Measurements from ENCODE around the gene STK39.

The STK39 gene

GRCh38 chr2:168118733-168119514 lies 128.5 kb downstream of the STK39 start:
- Histone ChIP-seq H3K4me3 (ENCODE audit: low read length) (no peak overlapping the region), H3K9me3 (ENCODE audit: control insufficient read depth, insufficient read depth, low read length) (no peaks in the 10 kb centered on the region), H3K27ac (ENCODE audit: low read length) (no peak overlapping the region), H3K4me1 (ENCODE audit: control insufficient read depth, insufficient read depth, low read length) (no peaks in the 10 kb centered on the region; the same call in 1 of the 2 replicates), H3K27me3 (ENCODE audit: control insufficient read depth, insufficient read depth, low read length) (no peaks in the 10 kb centered on the region; the same call in 1 of the 2 replicates), H3K36me3 (ENCODE audit: control insufficient read depth, insufficient read depth, low read length) (no peaks in the 10 kb centered on the region)
- WGBS (ENCODE audit: insufficient coverage, insufficient read length): no CpG with 5 or more reads among the region's 10 CpGs
- peak; percentile 63 for DNase-seq (ENCODE audit: low read depth, low spot score)

- H3K27me3 ChIP-seq (ENCODE audit: control insufficient read depth, insufficient read depth, low read length): no peaks in the 10 kb centered on the region; the same call in 1 of the 2 replicates
- no CpG with 5 or more reads among the region's 2 CpGs for WGBS (ENCODE audit: insufficient coverage, insufficient read length)
- no peak overlapping the region for H3K4me3 ChIP-seq (ENCODE audit: low read length)
- no peaks in the 10 kb centered on the region; the same call in 1 of the 2 replicates for H3K4me1 ChIP-seq (ENCODE audit: control insufficient read depth, insufficient read depth, low read length)
- H3K9me3 ChIP-seq (ENCODE audit: control insufficient read depth, insufficient read depth, low read length): no peaks in the 10 kb centered on the region
- DNase-seq (ENCODE audit: low read depth, low spot score): no peak
- no peaks in the 10 kb centered on the region for H3K36me3 ChIP-seq (ENCODE audit: control insufficient read depth, insufficient read depth, low read length)
- no peak overlapping the region for H3K27ac ChIP-seq (ENCODE audit: low read length)
These were observed 130.9 kb downstream of the STK39 start for GRCh38 chr2:168116448-168116847.

- Histone ChIP-seq H3K4me1 (ENCODE audit: control insufficient read depth, insufficient read depth, low read length) (no peaks in the 10 kb centered on the region; the same call in 1 of the 2 replicates), H3K36me3 (ENCODE audit: control insufficient read depth, insufficient read depth, low read length) (no peaks in the 10 kb centered on the region), H3K4me3 (ENCODE audit: low read length) (no peak overlapping the region), H3K27ac (ENCODE audit: low read length) (no peak overlapping the region), H3K27me3 (ENCODE audit: control insufficient read depth, insufficient read depth, low read length) (no peaks in the 10 kb centered on the region; the same call in 1 of the 2 replicates), H3K9me3 (ENCODE audit: control insufficient read depth, insufficient read depth, low read length) (no peaks in the 10 kb centered on the region)
- no CpG with 5 or more reads among the region's 7 CpGs for WGBS (ENCODE audit: insufficient coverage, insufficient read length)
- DNase-seq (ENCODE audit: low read depth, low spot score): no peak
These were observed 132.8 kb downstream of the STK39 start for GRCh38 chr2:168114619-168115018.

DNA sequence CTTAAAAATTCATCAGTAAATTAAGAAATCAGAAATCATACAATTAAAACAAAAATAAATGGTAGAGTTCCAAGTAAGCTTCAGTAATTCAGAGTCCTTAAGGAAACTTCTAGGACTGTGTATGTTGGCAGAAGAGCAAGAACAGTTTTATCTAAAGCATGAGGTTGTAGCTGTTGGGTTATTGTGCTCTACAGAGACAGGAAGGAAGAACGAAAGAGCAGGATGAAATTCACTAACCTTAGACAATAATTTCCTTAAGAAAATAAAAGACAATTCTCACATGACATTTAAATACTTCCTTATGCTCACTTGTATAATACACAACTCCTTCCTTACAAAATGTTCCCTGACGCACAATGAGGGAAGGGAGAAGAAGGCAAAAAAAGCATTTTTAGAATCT lies 133.4 kb downstream of the STK39 start:
- Histone ChIP-seq H3K9me3 (ENCODE audit: control insufficient read depth, insufficient read depth, low read length) (no peaks in the 10 kb centered on the region), H3K4me3 (ENCODE audit: low read length) (no peak overlapping the region), H3K4me1 (ENCODE audit: control insufficient read depth, insufficient read depth, low read length) (no peaks in the 10 kb centered on the region; the same call in 1 of the 2 replicates), H3K27me3 (ENCODE audit: control insufficient read depth, insufficient read depth, low read length) (no peaks in the 10 kb centered on the region; the same call in 1 of the 2 replicates), H3K36me3 (ENCODE audit: control insufficient read depth, insufficient read depth, low read length) (no peaks in the 10 kb centered on the region), H3K27ac (ENCODE audit: low read length) (no peak overlapping the region)
- DNase-seq (ENCODE audit: low read depth, low spot score): no peak
- WGBS (ENCODE audit: insufficient coverage, insufficient read length): no CpG with 5 or more reads among the region's 2 CpGs

GRCh38 chr2:168107322-168107721 lies 140.1 kb downstream of the STK39 start:
- no CpG with 5 or more reads among the region's 2 CpGs for WGBS (ENCODE audit: insufficient coverage, insufficient read length)
- H3K36me3 ChIP-seq (ENCODE audit: control insufficient read depth, insufficient read depth, low read length): no peaks in the 10 kb centered on the region
- H3K27me3 ChIP-seq (ENCODE audit: control insufficient read depth, insufficient read depth, low read length): no peaks in the 10 kb centered on the region
- no peaks in the 10 kb centered on the region for H3K4me1 ChIP-seq (ENCODE audit: control insufficient read depth, insufficient read depth, low read length)
- no peaks in the 10 kb centered on the region for H3K9me3 ChIP-seq (ENCODE audit: control insufficient read depth, insufficient read depth, low read length)
- H3K4me3 ChIP-seq (ENCODE audit: low read length): no peak overlapping the region
- no peak overlapping the region for H3K27ac ChIP-seq (ENCODE audit: low read length)
- DNase-seq (ENCODE audit: low read depth, low spot score): no peak

DNA sequence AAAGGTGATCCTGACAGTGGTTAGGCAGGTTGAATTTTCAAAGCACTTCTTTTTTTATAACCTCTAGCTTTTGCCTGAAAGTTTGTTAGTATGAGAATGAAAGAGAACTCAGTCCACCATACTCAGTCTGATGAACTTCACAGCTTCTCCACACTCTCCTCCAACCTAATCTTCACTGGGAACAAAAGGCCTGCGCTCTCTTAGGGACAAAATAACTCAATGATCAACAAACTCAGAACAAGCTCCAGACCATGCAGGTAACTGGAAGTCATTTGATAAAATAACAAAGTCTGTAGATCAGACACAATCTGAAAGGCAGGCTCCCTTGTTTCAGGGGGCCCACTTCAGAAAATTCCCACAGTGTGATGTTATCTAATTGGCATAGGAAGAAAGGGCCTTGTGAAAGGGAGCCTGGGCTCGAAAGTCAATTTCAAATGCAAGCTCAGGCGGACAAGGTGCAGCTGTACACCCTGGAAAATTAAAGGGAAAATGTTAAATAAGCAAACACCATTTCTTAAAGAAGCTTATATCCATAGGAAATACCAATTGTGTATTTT lies 142.2 kb downstream of the STK39 start:
- Histone ChIP-seq H3K4me1 (ENCODE audit: control insufficient read depth, insufficient read depth, low read length) (no peaks in the 10 kb centered on the region), H3K36me3 (ENCODE audit: control insufficient read depth, insufficient read depth, low read length) (no peaks in the 10 kb centered on the region), H3K9me3 (ENCODE audit: control insufficient read depth, insufficient read depth, low read length) (no peaks in the 10 kb centered on the region), H3K4me3 (ENCODE audit: low read length) (no peak overlapping the region), H3K27me3 (ENCODE audit: control insufficient read depth, insufficient read depth, low read length) (no peaks in the 10 kb centered on the region), H3K27ac (ENCODE audit: low read length) (no peak overlapping the region)
- no peak for DNase-seq (ENCODE audit: low read depth, low spot score)
- WGBS (ENCODE audit: insufficient coverage, insufficient read length): no CpG with 5 or more reads among the region's 3 CpGs

GRCh38 chr2:168097431-168097830 lies 150.0 kb downstream of the STK39 start:
- no peaks in the 10 kb centered on the region for H3K9me3 ChIP-seq (ENCODE audit: control insufficient read depth, insufficient read depth, low read length)
- H3K27me3 ChIP-seq (ENCODE audit: control insufficient read depth, insufficient read depth, low read length): no peaks in the 10 kb centered on the region
- H3K27ac ChIP-seq (ENCODE audit: low read length): no peak overlapping the region
- no peak for DNase-seq (ENCODE audit: low read depth, low spot score)
- no peaks in the 10 kb centered on the region; the same call in 1 of the 2 replicates for H3K4me1 ChIP-seq (ENCODE audit: control insufficient read depth, insufficient read depth, low read length)
- H3K36me3 ChIP-seq (ENCODE audit: control insufficient read depth, insufficient read depth, low read length): no peaks in the 10 kb centered on the region
- no peak overlapping the region for H3K4me3 ChIP-seq (ENCODE audit: low read length)
- no CpG with 5 or more reads among the region's 5 CpGs for WGBS (ENCODE audit: insufficient coverage, insufficient read length)

GRCh38 chr2:168096158-168096557 lies 151.2 kb downstream of the STK39 start:
- Histone ChIP-seq H3K9me3 (ENCODE audit: control insufficient read depth, insufficient read depth, low read length) (no peaks in the 10 kb centered on the region), H3K4me1 (ENCODE audit: control insufficient read depth, insufficient read depth, low read length) (no peaks in the 10 kb centered on the region; the same call in 1 of the 2 replicates), H3K36me3 (ENCODE audit: control insufficient read depth, insufficient read depth, low read length) (no peaks in the 10 kb centered on the region), H3K4me3 (ENCODE audit: low read length) (no peak overlapping the region), H3K27me3 (ENCODE audit: control insufficient read depth, insufficient read depth, low read length) (no peaks in the 10 kb centered on the region), H3K27ac (ENCODE audit: low read length) (no peak overlapping the region)
- 100% methylated on average over 1 of the region's 3 CpGs for WGBS (ENCODE audit: insufficient coverage, insufficient read length)
- DNase-seq (ENCODE audit: low read depth, low spot score): no peak

DNA sequence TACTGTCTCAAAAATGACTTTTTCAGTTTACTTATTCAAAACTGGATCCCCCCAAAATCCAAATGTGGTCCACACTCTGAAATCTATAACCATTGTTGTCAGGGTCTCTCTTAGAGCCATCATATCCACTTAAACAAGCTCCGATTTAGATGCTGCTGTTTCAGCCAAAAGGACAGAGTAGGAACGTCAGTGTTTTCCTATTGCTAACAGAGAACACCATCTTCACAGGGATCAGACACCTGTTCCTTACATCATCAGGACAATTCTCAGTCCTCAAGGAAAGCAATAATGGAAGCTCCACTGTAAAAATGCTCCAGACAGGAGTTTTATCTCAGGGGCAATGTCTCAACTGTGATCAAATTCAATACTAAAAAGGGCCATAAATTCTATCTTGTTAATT lies 155.4 kb downstream of the STK39 start:
- DNase-seq (ENCODE audit: low read depth, low spot score): no peak
- Histone ChIP-seq H3K9me3 (ENCODE audit: control insufficient read depth, insufficient read depth, low read length) (no peaks in the 10 kb centered on the region), H3K4me3 (ENCODE audit: low read length) (no peak overlapping the region), H3K27me3 (ENCODE audit: control insufficient read depth, insufficient read depth, low read length) (no peaks in the 10 kb centered on the region), H3K4me1 (ENCODE audit: control insufficient read depth, insufficient read depth, low read length) (no peaks in the 10 kb centered on the region; the same call in 1 of the 2 replicates), H3K27ac (ENCODE audit: low read length) (no peak overlapping the region), H3K36me3 (ENCODE audit: control insufficient read depth, insufficient read depth, low read length) (no peaks in the 10 kb centered on the region)
- WGBS (ENCODE audit: insufficient coverage, insufficient read length): no CpG with 5 or more reads among the region's 2 CpGs

DNA sequence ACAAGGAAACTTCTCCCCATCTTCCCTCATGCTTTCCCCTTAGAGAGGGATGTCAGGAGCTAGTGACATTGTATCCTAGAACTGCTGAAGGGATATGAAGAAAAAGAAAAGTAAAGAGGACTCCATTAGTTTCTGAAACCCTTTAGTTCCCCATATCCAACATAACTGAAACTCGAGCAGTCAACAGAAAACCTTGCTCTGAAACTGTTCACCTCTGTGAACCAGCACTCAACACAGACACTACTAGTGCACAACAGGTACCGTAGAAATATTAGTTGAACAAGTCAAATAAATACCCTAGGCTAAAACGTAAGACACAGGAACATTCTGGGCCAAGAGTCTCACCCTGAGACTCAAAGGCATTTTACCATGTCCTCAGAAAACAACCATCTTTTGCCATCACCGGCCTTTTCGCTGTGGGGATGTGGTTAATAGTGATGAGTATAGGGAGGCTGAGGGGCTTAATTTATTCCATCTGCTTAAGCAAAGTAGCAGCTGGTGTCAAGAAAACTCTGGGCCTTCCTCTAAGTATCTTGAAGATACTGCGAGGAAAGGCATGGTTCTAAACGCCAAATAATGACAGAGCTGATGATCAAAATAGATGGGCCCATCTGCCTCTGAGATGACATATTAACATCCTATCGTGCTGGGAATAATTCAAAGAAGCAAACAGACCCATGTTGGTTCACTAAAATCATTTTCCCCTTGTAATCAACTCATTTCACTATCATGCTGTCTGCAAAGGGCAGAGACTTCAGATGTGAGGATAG lies 156.8 kb downstream of the STK39 start:
- WGBS (ENCODE audit: insufficient coverage, insufficient read length): no CpG with 5 or more reads among the region's 8 CpGs
- Histone ChIP-seq H3K4me3 (ENCODE audit: low read length) (no peak overlapping the region), H3K9me3 (ENCODE audit: control insufficient read depth, insufficient read depth, low read length) (no peaks in the 10 kb centered on the region), H3K4me1 (ENCODE audit: control insufficient read depth, insufficient read depth, low read length) (no peaks in the 10 kb centered on the region; the same call in 1 of the 2 replicates), H3K27ac (ENCODE audit: low read length) (no peak overlapping the region), H3K36me3 (ENCODE audit: control insufficient read depth, insufficient read depth, low read length) (no peaks in the 10 kb centered on the region), H3K27me3 (ENCODE audit: control insufficient read depth, insufficient read depth, low read length) (no peaks in the 10 kb centered on the region)
- no peak for DNase-seq (ENCODE audit: low read depth, low spot score)
